ENCODE measurements around the gene PICK1.
"Not testable (repeated sequence)": the region's sequence is repeated elsewhere in the genome, so short reads cannot be mapped to it uniquely, and the experiment has no call there.

PICK1 gene

GRCh38 chr22:38097557-38098409 lies 40.6 kb downstream of the PICK1 start:
- no peak for DNase-seq

GRCh38 chr22:38098410-38099249 lies 41.4 kb downstream of the PICK1 start:
- no peak for DNase-seq

DNA sequence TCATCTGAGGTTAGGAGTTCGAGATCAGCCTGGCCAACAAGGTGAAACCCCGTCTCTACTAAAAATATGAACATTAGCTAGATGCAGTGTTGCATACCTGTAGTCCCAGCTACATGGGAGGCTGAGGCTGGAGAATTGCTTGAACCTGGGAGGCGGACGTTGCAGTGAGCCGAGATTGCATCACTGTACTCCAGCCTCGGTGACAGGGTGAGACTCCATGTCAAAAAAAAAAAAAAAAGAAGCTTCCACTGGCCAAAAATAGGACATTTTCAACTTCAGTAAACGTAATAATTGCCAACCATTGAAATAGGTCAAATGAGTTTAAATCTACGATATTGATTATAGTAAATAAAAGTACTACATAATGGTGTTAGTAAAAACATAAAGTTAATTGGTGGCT lies 46.4 kb downstream of the PICK1 start:
- DNase-seq, result no peak

GRCh38 chr22:38104084-38104483 lies 46.9 kb downstream of the PICK1 start:
- DNase-seq, result no peak

DNA sequence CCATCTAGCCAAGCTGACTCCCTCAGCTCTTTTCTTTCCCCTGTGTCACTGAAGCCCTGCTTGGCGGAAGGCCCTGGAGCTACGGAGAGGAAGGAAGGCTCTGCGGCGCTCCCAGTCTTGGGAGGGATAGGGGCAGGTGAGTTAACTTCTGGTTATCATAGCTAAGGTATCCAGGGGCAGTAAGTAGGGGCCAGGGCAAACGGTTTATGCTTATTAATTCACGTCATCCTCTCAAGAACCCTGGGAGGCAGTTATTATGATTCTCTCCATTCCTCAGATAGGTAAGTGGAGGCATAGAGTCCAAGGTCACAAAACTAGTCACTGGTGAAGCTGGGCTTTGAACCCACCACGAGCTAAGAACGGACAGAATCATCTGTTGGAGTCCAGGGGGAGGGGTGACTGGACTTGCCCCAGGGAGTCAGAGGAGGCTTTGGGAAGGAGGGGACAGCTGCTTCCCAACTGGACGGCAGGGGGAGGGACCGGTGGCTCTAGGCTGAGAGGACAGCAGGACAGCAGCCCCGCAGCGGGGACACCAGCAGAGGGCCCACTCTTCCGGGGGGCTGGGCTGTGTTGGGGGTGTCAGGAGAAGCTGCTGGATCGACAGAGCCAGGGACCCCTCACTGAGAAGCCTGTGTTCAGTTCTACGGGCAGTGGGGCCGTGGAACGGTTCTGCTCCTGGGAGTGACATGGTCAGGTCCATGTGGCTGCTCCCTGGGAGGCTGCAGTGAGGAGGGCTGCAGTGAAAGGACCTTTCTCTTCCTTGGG lies 49.8 kb downstream of the PICK1 start:
- DNase-seq, result no peak

- DNase-seq, result no peak
Measured at GRCh38 chr22:38107692-38108515, 50.7 kb downstream of the PICK1 start.

DNA sequence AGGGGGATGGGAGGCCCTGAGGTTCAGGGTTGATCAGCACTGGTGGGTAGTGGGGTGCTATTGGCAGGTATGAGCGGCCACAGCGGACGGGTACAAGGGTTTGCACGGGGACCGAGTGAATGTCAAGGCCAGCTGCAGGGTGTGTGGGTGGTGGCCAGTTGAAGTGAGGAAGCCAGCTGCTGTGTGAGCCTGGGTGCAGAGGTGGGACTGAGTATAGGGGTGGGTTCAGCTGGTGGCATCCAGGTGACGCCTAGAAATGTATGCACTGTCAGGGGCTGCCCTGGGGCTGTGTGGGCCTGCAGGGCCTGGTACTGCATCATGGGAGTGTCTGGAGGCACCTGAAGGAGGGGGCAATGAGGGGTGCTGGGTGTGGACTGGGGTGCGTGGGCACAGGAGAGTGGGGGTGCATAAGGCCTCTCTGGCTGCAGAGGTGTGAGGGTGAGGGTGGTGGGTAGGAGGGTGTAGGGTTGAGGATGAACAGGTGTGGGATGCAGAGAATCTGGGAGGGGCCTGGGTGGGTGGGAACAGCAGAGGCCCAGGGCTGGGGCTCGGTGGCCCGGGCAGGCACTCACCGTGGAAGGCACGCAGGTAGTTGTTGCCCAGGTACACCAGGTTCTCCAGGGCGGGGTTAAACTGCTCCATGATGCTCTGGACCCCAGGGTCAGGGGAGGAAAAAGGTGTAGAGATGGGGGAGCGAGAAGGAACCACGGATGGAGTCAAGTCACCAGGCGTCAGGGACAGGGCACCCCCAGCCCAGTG lies 51.5 kb downstream of the PICK1 start:
- no peak for DNase-seq

GRCh38 chr22:38109371-38110001 lies 52.3 kb downstream of the PICK1 start:
- no peak for DNase-seq

- no peak for DNase-seq
Measured at GRCh38 chr22:38110008-38110862, 53.0 kb downstream of the PICK1 start, which contains the start of gene BAIAP2L2. Gene BAIAP2L2, minus strand, starts transcription at chr22:38110684. Its CDS starts 159 bp downstream, at chr22:38110525.

DNA sequence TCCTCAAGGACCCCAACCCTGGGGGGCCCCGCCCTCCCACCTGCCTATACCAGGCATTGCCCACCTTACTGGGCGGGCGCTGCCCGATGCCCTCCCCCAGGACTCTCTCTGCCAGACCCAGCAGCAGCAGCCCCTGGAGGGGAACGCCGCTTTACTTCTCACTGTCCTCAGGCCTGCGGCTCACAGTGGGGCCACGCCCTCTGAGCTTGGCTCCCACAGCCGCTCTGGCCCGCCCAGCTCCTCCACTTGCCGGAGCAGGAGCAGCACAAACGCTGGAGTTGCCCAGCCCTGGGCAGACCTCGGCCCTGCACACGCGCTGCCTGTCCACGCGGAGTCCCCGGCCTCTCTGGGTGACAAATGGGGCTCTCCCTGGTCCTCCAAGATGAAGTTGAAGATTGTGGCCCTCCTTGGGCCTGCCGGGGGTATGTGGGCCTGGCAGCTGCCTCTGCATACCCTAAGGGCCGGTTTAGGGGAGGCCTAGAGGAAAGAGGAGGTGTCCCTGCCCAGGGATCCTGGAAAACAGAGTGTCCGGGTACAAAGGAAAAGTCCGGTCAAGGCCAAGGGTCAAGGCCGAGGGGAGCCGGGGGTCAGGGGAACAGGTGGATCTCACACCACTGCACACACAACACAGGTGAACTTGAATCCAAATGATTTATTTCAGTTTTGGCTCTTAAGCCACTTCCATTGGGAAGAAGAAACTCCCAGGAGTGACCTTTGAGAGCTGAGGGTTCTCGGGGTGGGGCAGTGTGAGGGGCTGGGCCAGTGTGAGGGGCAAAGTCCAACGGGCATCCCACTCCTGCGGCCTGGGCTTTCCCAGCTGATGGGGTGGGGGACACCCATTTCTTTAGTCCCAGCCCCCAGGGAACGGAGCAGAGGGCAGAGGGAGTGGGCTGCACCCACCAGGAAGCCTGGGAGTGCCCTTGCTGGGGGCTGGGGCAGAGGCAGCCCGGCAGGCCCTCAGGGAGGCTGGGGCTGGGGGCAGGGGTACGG lies 54.0 kb downstream of the PICK1 start:
- DNase-seq, result no peak

- DNase-seq, result no peak
Measured at GRCh38 chr22:38111925-38112355, 54.7 kb downstream of the PICK1 start.

DNA sequence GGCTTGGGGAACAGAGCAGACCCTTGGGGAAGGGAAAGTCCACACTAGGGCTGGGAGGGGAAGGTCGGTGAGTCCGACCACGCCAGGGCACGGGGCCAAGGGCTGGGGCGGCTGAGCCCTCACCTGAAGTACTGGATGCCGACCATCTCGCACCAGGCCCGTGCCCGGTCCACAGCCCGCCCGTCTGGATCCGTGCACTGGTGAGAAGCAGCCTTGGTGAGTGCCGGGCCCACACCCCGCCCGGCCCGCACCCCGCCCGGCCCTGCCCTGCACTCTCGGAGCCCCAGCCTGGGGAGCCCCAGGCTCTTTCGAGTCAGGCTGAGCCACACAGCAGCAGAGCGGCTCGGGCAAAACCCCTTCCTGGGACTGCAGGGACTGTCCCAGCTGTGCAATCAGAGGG lies 55.2 kb downstream of the PICK1 start:
- no peak for DNase-seq

DNA sequence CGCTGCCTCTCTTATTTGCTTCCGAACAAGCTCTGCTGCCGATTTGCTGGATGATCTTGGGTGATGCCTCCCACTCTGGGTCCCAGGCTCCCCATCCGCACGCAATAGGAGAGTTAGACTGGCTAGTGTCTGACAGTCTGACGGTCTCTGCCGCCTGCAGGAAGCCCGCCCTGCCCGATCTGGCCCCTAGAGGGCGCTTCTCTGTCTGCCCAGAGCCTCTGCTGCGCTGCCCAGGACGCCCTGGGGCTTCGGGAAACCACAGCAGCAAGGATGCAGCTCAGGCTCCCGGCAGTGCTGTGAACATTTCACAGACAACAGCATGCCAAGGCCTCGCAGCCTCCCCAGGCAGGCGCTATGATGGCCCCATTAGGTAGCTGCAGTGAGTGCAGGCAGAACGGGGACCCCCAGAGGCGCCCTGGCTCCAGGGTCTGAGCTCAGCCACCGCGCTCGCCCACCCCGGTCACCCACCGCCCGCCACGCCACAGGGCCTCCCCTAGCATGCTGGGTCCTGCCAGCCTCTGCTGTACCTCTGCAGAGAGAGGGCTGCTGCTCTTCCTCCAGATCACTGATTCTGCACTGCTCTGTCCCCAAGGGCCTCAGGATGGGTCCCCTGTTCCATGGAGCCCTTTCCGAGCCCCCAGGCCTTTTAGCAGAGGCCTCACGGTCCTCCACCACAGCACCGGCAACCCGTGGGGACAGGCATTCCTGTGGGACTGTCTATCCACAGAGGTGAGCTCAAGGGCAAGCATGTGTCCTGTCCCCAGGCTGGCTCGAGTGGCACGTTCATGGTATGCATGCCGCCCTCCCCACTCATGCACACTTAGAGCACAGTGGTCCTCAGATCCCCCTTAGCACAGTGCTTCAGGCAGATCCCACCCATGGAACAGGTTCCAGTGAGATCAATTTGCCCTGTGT lies 57.5 kb downstream of the PICK1 start:
- DNase-seq, result peak; percentile 48 to 67

DNA sequence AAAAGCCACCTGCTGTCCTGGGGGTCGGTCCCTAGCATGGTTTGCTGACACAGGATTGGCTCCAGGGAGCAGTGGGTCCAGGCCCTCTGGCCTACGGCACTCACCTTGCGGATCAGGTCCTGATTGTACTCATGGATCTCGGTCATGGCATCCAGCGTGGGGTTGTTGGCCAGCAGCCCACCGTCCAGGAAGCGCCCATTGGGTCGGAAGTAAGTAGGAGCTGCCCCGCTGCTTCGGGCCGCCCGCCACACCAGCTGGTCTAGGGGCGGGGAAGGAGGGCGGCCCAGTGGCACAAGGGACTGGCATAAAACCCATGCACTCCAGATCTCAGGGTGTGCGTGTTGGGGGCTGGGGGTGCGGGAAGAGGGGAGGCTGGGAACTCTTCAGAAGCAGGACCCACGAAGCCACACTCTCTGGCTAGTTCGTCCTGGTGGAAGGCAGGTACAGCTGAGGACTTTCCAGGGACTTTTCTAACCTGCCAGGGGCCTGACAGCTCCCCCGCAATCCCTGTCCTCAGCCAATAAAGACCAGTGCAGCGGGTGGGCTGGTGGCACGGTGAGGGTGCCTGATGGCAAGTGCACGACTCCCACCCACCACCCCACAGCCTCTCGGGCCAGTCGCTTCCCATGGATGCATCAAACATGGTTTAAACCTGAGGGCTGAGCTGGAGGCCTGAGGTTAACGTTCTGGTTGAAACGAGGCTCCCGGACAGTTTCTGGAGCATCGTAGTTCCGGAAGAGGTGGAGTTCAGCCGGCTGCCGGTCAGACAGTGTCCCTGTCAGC lies 58.4 kb downstream of the PICK1 start:
- no peak for DNase-seq

GRCh38 chr22:38117556-38117955 lies 60.4 kb downstream of the PICK1 start:
- not testable (repeated sequence) for DNase-seq

GRCh38 chr22:38118182-38118581 lies 61.0 kb downstream of the PICK1 start:
- no peak for DNase-seq

GRCh38 chr22:38118747-38119146 lies 61.5 kb downstream of the PICK1 start:
- DNase-seq, result not testable (repeated sequence)
